ENCODE measurements around the gene TIMM17A. TPM values are rescaled to one million over a fixed set of nuclear protein-coding genes. Genes with fewer than 3 reads are reported as not detected.

Gene TIMM17A
- polyA plus RNA-seq, 1 experiment: 104 TPM

- H3K27ac ChIP-seq (ENCODE audit: low read depth, low read length): no peak overlapping the region
- TF ChIP-seq, protein P1, sequence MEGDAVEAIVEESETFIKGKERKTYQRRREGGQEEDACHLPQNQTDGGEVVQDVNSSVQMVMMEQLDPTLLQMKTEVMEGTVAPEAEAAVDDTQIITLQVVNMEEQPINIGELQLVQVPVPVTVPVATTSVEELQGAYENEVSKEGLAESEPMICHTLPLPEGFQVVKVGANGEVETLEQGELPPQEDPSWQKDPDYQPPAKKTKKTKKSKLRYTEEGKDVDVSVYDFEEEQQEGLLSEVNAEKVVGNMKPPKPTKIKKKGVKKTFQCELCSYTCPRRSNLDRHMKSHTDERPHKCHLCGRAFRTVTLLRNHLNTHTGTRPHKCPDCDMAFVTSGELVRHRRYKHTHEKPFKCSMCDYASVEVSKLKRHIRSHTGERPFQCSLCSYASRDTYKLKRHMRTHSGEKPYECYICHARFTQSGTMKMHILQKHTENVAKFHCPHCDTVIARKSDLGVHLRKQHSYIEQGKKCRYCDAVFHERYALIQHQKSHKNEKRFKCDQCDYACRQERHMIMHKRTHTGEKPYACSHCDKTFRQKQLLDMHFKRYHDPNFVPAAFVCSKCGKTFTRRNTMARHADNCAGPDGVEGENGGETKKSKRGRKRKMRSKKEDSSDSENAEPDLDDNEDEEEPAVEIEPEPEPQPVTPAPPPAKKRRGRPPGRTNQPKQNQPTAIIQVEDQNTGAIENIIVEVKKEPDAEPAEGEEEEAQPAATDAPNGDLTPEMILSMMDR (IDR thresholded peaks at IDR 0.05; ENCODE audit: low read depth, low read length): no peak
- no peaks in the 10 kb centered on the region for H3K9me3 ChIP-seq (ENCODE audit: control insufficient read depth, insufficient read depth, low read length)
- CTCF ChIA-PET: interaction anchor here (1.1 to 1.7 kb wide), 2 partner anchors 10 to 111 kb away, joined by 5 to 9 read pairs; no protein-coding TSS in a partner anchor
- H3K27me3 ChIP-seq (ENCODE audit: control insufficient read depth, insufficient read depth, low read length): no peaks in the 10 kb centered on the region
- no peak overlapping the region for H3K4me3 ChIP-seq (ENCODE audit: low read depth, low read length)
- POLR2A ChIA-PET: interaction anchor here (0.6 kb wide), 1 partner anchor 86 kb away, joined by 3 read pairs; no protein-coding TSS in a partner anchor
- DNase-seq (ENCODE audit: low read depth, low spot score): no peak
Measured at GRCh38 chr1:201989354-201990128, 34.2 kb downstream of the TIMM17A start.

DNA sequence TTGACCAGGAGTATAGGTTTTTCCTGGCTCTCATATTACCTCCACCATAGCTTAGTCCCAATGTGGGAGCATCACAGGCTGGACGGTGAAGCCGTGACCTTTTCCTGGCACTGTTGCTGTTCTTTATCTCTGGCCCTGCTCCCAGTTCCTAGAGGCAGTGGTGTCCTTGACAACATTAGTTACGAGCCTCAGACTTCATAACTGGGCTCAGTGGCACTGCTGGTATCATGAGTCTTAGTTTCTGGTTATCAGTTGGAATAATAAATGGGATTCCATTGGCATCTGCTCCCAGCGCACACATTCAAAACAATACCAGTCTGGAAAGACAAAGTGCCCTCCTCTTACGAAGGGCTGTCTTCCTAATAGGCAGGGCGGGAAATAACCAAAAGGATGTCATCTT, 35.1 kb downstream of the TIMM17A start:
- no peak for DNase-seq (ENCODE audit: low read depth, low spot score)
- POLR2A ChIA-PET: no interaction called here
- Histone ChIP-seq H3K4me3 (ENCODE audit: low read depth, low read length) (no peak overlapping the region), H3K27me3 (ENCODE audit: control insufficient read depth, insufficient read depth, low read length) (no peaks in the 10 kb centered on the region), H3K9me3 (ENCODE audit: control insufficient read depth, insufficient read depth, low read length) (no peaks in the 10 kb centered on the region), H3K27ac (ENCODE audit: low read depth, low read length) (no peak overlapping the region)
- TF ChIP-seq, protein P1 (IDR thresholded peaks at IDR 0.05; ENCODE audit: low read depth, low read length): no peak
- CTCF ChIA-PET: interaction anchor here (0.6 kb wide), 1 partner anchor 10 kb away, joined by 3 read pairs; no protein-coding TSS in a partner anchor

GRCh38 chr1:201999625-202000238, 44.4 kb downstream of the TIMM17A start:
- ChIA-PET POLR2A (interaction anchor here (0.7 kb wide), 1 partner anchor 36 kb away, joined by 3 read pairs; no protein-coding TSS in a partner anchor), CTCF (interaction anchor here (0.7 to 8.2 kb wide), 32 partner anchors 9 to 154 kb away, joined by 3 to 125 read pairs (median 5); partner anchors contain the start of genes ELF3, GPR37L1, LMOD1 and RNPEP)
- H3K27ac ChIP-seq (ENCODE audit: low read depth, low read length): no peak overlapping the region
- TF ChIP-seq, protein P1 (IDR thresholded peaks at IDR 0.05; ENCODE audit: low read depth, low read length): peak; percentile 77
- H3K4me3 ChIP-seq (ENCODE audit: low read depth, low read length): no peak overlapping the region
- DNase-seq (ENCODE audit: low read depth, low spot score): no peak
- no peaks in the 10 kb centered on the region for H3K27me3 ChIP-seq (ENCODE audit: control insufficient read depth, insufficient read depth, low read length)
- H3K9me3 ChIP-seq (ENCODE audit: control insufficient read depth, insufficient read depth, low read length): no peaks in the 10 kb centered on the region

- H3K27me3 ChIP-seq (ENCODE audit: control insufficient read depth, insufficient read depth, low read length): no peaks in the 10 kb centered on the region
- H3K4me3 ChIP-seq (ENCODE audit: low read depth, low read length): no peak overlapping the region
- DNase-seq (ENCODE audit: low read depth, low spot score): no peak
- TF ChIP-seq, protein P1 (IDR thresholded peaks at IDR 0.05; ENCODE audit: low read depth, low read length): no peak
- ChIA-PET CTCF (interaction anchor here (8.2 kb wide), 1 partner anchor 118 kb away, joined by 125 read pairs; the partner anchor contains the start of gene GPR37L1), POLR2A (no interaction called here)
- no peaks in the 10 kb centered on the region for H3K9me3 ChIP-seq (ENCODE audit: control insufficient read depth, insufficient read depth, low read length)
- H3K27ac ChIP-seq (ENCODE audit: low read depth, low read length): no peak overlapping the region
Measured at GRCh38 chr1:202002507-202002906, 47.2 kb downstream of the TIMM17A start.

GRCh38 chr1:202004711-202005110, 49.4 kb downstream of the TIMM17A start:
- Histone ChIP-seq H3K27ac (ENCODE audit: low read depth, low read length) (no peak overlapping the region), H3K27me3 (ENCODE audit: control insufficient read depth, insufficient read depth, low read length) (no peaks in the 10 kb centered on the region), H3K9me3 (ENCODE audit: control insufficient read depth, insufficient read depth, low read length) (no peaks in the 10 kb centered on the region), H3K4me3 (ENCODE audit: low read depth, low read length) (no peak overlapping the region)
- TF ChIP-seq, protein P1 (IDR thresholded peaks at IDR 0.05; ENCODE audit: low read depth, low read length): no peak
- POLR2A ChIA-PET: no interaction called here
- no peak for DNase-seq (ENCODE audit: low read depth, low spot score)
- CTCF ChIA-PET: interaction anchor here (0.6 to 13.5 kb wide), 2 partner anchors 47 to 116 kb away, joined by 6 to 163 read pairs; partner anchors contain the start of gene GPR37L1
